ENCODE measurements around the gene LIN7C. TPM values are rescaled to one million over a fixed set of nuclear protein-coding genes. Genes with fewer than 3 reads are reported as not detected.

Gene LIN7C
- total and polyA plus RNA-seq, 2 donors: 12.4 to 14.2 TPM

DNA sequence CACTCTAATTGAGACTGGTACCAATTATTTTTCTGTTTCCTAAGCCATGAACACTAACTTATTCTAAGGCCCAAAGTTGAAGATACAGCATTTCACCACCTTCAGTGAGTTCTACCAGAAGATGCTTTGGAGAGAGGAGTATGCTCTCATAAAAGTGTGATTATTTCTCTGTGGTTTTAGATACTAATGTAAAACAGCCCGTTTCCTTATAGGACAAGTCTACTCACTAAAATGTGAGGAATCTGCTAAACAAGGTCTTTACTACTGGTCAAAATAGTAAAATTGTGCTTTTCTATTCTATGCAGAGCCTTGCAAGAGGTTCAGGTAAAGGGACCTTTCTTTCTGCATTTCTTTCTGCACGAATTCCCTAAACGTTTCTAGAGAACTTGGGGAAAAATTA, 36.4 kb downstream of the LIN7C start:
- H3K36me3 ChIP-seq (ENCODE audit: control insufficient read depth in 2 of 2, insufficient read depth in 2 of 2, low read length in 1 of 2): no peaks in the 10 kb centered on the region
- no peaks in the 10 kb centered on the region for H3K9me3 ChIP-seq (ENCODE audit: control insufficient read depth in 2 of 2, insufficient read depth in 1 of 2, low read length in 1 of 2)
- H3K27ac ChIP-seq (ENCODE audit: low read depth in 1 of 2, low read length in 1 of 2): no peak overlapping the region
- H3K4me1 ChIP-seq (ENCODE audit: control insufficient read depth in 2 of 2, insufficient read depth in 2 of 2, low read length in 2 of 2): peaks cover 0 to 2% of the 10 kb centered on the region in 2 donors
- H3K27me3 ChIP-seq (ENCODE audit: control insufficient read depth in 2 of 2, insufficient read depth in 1 of 2, low read length in 1 of 2): peaks cover 40 to 53% of the 10 kb centered on the region in 2 donors
- WGBS: 92% methylated on average over 3 of the region's 3 CpGs
- H3K4me3 ChIP-seq (ENCODE audit: low read length in 2 of 2): no peak overlapping the region
- DNase-seq (ENCODE audit: low read depth in 6 of 9, low spot score in 9 of 9): no peak

DNA sequence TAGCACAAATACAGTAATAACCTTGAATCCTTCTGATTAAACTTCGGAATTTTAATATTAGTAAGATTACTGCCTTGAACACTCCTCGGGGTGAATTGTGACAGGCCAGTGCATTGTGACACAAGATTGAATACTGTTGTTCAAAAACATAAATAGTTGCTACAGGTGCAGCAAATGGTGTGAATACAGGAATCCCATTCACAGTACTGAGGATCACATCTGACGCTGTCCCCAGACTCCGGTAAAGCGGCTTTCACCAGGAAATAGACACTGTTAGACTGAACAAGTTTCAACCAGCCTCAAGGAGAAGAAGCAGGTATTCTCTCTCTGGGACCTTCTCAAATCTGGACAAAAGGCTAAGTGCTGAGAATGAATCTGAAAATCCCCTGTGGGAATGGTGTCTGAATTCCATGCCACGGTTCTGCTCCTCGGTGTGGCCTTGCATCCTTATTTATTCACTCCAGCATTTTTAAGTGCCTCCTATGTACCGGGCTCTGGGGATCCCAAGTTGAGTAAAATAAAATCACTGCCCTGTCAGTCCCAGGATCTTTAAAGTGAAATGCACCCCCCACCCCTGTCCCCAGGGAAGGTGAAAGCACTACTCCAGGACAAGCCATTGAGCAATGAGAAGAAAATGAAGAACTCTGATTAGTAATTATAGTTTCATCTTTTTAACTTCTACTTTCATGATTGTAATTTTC, 37.4 kb downstream of the LIN7C start:
- Histone ChIP-seq H3K27ac (ENCODE audit: low read depth in 1 of 2, low read length in 1 of 2) (peak overlapping the region; percentile 20 to 36), H3K27me3 (ENCODE audit: control insufficient read depth in 2 of 2, insufficient read depth in 1 of 2, low read length in 1 of 2) (peaks cover 38 to 45% of the 10 kb centered on the region in 2 donors)
- WGBS: 92% methylated on average over 8 of the region's 8 CpGs

DNA sequence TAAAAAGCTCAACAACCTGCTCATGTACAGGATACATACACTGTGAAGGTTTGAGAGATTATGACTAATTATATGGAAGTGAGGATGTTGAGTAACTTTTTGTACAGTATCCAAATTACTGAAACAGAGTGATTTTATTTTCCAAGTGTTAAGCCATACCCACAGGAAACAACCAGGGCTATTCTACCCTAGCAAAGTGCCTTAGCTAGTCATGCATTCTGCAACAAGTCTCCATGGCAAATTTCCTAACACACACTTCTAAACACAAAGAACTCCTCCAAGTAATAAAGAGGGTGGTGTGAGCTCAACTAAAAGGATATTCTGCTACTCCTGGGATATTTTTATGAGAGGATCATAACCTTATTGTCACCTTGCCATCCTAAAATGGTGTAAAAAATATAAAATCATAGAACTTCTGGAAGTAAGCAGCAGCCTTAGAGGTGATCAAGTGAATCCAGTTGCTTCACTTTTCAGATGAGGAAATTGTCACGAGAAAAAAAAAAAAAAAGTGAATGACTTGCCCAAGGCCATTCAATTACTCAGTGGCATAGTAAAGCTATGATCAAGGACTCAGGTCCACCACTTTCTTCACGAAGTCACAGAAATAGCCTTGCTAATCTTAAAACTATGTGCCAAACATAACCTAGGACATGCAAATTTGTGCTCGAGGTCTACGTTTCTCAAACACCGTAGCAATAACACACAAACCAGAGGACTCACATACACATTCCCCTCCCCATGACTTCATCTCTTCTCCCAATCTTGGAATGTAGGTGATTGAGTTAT, 38.2 kb downstream of the LIN7C start:
- WGBS: 94% methylated on average over 5 of the region's 5 CpGs
- DNase-seq (ENCODE audit: low read depth in 6 of 9, low spot score in 9 of 9): no peak
- Histone ChIP-seq H3K27me3 (ENCODE audit: control insufficient read depth in 2 of 2, insufficient read depth in 1 of 2, low read length in 1 of 2) (peaks cover 33 to 39% of the 10 kb centered on the region in 2 donors), H3K4me3 (ENCODE audit: low read length in 2 of 2) (no peak overlapping the region), H3K27ac (ENCODE audit: low read depth in 1 of 2, low read length in 1 of 2) (peak overlapping the region in 1 of 2 donors; percentile 36), H3K36me3 (ENCODE audit: control insufficient read depth in 2 of 2, insufficient read depth in 2 of 2, low read length in 1 of 2) (no peaks in the 10 kb centered on the region), H3K9me3 (ENCODE audit: control insufficient read depth in 2 of 2, insufficient read depth in 1 of 2, low read length in 1 of 2) (no peaks in the 10 kb centered on the region), H3K4me1 (ENCODE audit: control insufficient read depth in 2 of 2, insufficient read depth in 2 of 2, low read length in 2 of 2) (peaks cover 0 to 2% of the 10 kb centered on the region in 2 donors)

More for the DNA sequence above, 37.4 kb downstream of the LIN7C start:
- Histone ChIP-seq H3K4me1 (ENCODE audit: control insufficient read depth in 2 of 2, insufficient read depth in 2 of 2, low read length in 2 of 2) (peaks cover 0 to 2% of the 10 kb centered on the region in 2 donors), H3K36me3 (ENCODE audit: control insufficient read depth in 2 of 2, insufficient read depth in 2 of 2, low read length in 1 of 2) (no peaks in the 10 kb centered on the region), H3K9me3 (ENCODE audit: control insufficient read depth in 2 of 2, insufficient read depth in 1 of 2, low read length in 1 of 2) (no peaks in the 10 kb centered on the region), H3K4me3 (ENCODE audit: low read length in 2 of 2) (no peak overlapping the region)
- DNase-seq (ENCODE audit: low read depth in 6 of 9, low spot score in 9 of 9): no peak

DNA sequence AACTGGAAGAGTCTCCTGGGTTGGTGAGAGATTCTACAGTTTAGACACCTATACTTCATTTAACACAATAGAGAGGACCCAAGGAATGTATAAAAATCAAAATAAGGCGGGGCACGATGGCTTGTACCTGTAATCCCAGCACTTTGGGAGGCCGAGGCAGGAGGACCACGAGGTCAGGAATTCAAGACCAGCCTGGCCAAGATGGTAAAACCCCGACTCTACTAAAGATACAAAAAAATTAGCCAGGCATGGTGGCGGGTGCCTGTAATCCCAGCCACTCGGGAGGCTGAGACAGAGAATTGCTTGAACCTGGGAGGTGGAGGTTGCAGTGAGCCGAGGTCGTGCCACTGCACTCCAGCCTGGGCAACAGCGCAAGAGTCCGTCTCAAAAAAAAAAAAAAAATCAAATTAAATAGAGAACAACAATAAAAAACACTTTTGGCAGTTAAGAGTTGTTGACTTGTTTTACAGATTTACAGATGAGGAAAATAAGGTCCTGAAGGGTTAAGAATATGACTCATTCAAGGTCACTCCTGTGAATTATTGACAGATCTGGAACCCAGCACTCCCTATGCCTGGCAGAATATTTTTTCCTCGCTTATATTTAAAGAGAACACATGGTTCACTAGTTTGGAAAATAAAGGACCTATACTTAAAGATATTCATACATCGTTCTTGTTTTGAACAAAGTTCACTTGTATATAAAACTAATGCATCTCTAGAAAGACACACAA, 39.2 kb downstream of the LIN7C start:
- no peak overlapping the region for H3K27ac ChIP-seq (ENCODE audit: low read depth in 1 of 2, low read length in 1 of 2)
- 97% methylated on average over 13 of the region's 13 CpGs for WGBS
- no peaks in the 10 kb centered on the region for H3K36me3 ChIP-seq (ENCODE audit: control insufficient read depth in 2 of 2, insufficient read depth in 2 of 2, low read length in 1 of 2)
- H3K27me3 ChIP-seq (ENCODE audit: control insufficient read depth in 2 of 2, insufficient read depth in 1 of 2, low read length in 1 of 2): peaks cover 24 to 29% of the 10 kb centered on the region in 2 donors
- H3K9me3 ChIP-seq (ENCODE audit: control insufficient read depth in 2 of 2, insufficient read depth in 1 of 2, low read length in 1 of 2): no peaks in the 10 kb centered on the region
- DNase-seq (ENCODE audit: low read depth in 6 of 9, low spot score in 9 of 9): no peak
- H3K4me3 ChIP-seq (ENCODE audit: low read length in 2 of 2): no peak overlapping the region
- no peaks in the 10 kb centered on the region for H3K4me1 ChIP-seq (ENCODE audit: control insufficient read depth in 2 of 2, insufficient read depth in 2 of 2, low read length in 2 of 2)

DNA sequence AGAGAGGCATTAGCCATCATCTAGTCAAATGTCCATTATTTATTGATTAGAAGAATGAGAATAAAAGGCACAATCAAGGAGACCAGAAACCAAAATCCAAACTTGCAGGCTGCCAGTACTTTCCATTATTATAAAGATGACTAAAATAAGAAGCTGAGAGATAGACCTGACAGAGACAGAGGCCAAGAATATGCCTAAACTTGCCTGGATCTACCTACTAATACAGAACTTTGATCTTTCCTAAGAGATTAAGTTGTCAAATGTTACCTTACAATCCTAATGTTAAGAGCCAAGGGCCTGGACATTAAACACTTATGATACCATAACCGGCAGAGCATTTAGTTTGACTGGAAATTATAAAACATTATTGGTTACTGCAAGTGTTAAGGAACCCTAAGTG, 40.2 kb downstream of the LIN7C start:
- Histone ChIP-seq H3K27ac (ENCODE audit: low read depth in 1 of 2, low read length in 1 of 2) (no peak overlapping the region), H3K27me3 (ENCODE audit: control insufficient read depth in 2 of 2, insufficient read depth in 1 of 2, low read length in 1 of 2) (peaks cover 14 to 20% of the 10 kb centered on the region in 2 donors), H3K9me3 (ENCODE audit: control insufficient read depth in 2 of 2, insufficient read depth in 1 of 2, low read length in 1 of 2) (no peaks in the 10 kb centered on the region), H3K4me3 (ENCODE audit: low read length in 2 of 2) (no peak overlapping the region), H3K4me1 (ENCODE audit: control insufficient read depth in 2 of 2, insufficient read depth in 2 of 2, low read length in 2 of 2) (no peaks in the 10 kb centered on the region), H3K36me3 (ENCODE audit: control insufficient read depth in 2 of 2, insufficient read depth in 2 of 2, low read length in 1 of 2) (no peaks in the 10 kb centered on the region)
- DNase-seq (ENCODE audit: low read depth in 6 of 9, low spot score in 9 of 9): no peak
- WGBS: 92% methylated on average over 1 of the region's 1 CpG

DNA sequence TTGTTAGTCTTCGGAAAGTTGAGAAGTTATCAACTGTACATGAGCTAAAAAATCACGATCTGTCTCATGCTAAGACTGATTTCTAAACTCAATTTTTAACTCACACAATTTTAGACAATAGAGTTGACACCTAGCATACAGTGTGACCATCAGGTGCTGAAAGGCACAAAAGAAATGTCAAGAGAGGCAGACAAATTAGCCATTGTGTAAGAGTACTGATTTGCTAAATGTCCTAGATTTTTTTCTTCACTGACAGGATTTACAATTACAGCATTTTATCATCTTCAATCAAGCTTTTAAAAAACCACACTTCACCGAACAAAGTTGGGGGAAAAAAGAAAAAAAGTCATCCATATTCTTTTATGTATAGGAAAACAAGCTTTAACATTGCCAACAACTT, 40.9 kb downstream of the LIN7C start:
- DNase-seq (ENCODE audit: low read depth in 6 of 9, low spot score in 9 of 9): no peak
- no peaks in the 10 kb centered on the region for H3K4me1 ChIP-seq (ENCODE audit: control insufficient read depth in 2 of 2, insufficient read depth in 2 of 2, low read length in 2 of 2)
- H3K36me3 ChIP-seq (ENCODE audit: control insufficient read depth in 2 of 2, insufficient read depth in 2 of 2, low read length in 1 of 2): no peaks in the 10 kb centered on the region
- WGBS: 90% methylated on average over 3 of the region's 3 CpGs
- no peaks in the 10 kb centered on the region for H3K9me3 ChIP-seq (ENCODE audit: control insufficient read depth in 2 of 2, insufficient read depth in 1 of 2, low read length in 1 of 2)
- H3K27me3 ChIP-seq (ENCODE audit: control insufficient read depth in 2 of 2, insufficient read depth in 1 of 2, low read length in 1 of 2): peaks cover 7 to 13% of the 10 kb centered on the region in 2 donors
- no peak overlapping the region for H3K27ac ChIP-seq (ENCODE audit: low read depth in 1 of 2, low read length in 1 of 2)
- H3K4me3 ChIP-seq (ENCODE audit: low read length in 2 of 2): no peak overlapping the region

DNA sequence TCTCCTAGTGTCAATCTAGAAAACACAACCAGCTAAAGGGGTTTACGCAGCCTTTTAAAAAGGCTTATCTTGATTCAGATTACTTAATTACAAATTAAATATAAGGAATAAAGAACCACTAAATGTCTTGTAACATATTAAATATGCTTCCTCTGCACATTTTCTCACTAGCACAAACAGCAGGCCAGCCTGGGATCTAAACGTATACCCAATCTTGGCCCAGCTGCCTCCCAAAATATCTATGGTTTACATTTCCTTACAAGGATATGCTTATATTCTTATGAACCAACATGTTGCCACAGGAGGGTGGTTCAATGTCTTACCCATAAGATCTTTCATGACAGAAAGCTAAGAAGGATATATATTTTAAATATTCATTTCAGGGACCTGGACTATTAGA, 41.7 kb downstream of the LIN7C start:
- 95% methylated on average over 2 of the region's 2 CpGs for WGBS
- Histone ChIP-seq H3K9me3 (ENCODE audit: control insufficient read depth in 2 of 2, insufficient read depth in 1 of 2, low read length in 1 of 2) (no peaks in the 10 kb centered on the region), H3K4me1 (ENCODE audit: control insufficient read depth in 2 of 2, insufficient read depth in 2 of 2, low read length in 2 of 2) (no peaks in the 10 kb centered on the region), H3K27me3 (ENCODE audit: control insufficient read depth in 2 of 2, insufficient read depth in 1 of 2, low read length in 1 of 2) (peaks cover 0 to 8% of the 10 kb centered on the region in 2 donors), H3K36me3 (ENCODE audit: control insufficient read depth in 2 of 2, insufficient read depth in 2 of 2, low read length in 1 of 2) (no peaks in the 10 kb centered on the region), H3K27ac (ENCODE audit: low read depth in 1 of 2, low read length in 1 of 2) (peak overlapping the region in 1 of 2 donors; percentile 26), H3K4me3 (ENCODE audit: low read length in 2 of 2) (no peak overlapping the region)
- no peak for DNase-seq (ENCODE audit: low read depth in 6 of 9, low spot score in 9 of 9)

DNA sequence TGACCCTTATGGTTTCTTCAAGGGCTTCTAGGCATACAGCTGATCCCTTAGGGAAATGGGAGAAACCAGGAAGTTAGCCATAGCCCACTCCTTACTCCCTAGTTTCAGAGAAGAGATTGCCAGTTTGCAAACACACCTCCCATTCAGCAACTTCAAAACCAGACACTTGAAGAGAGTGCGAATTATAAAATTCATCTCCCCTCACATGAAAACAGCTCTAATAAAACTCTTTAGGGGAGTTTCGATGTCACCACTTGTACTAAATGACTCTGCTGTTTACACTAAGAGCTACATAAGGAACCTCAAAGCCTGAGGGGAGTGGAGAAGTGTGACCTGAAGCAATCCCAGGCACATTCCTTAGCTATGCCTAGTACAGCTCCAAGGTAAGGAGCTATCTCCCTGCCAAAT, 42.3 kb downstream of the LIN7C start:
- Histone ChIP-seq H3K9me3 (ENCODE audit: control insufficient read depth in 2 of 2, insufficient read depth in 1 of 2, low read length in 1 of 2) (no peaks in the 10 kb centered on the region), H3K36me3 (ENCODE audit: control insufficient read depth in 2 of 2, insufficient read depth in 2 of 2, low read length in 1 of 2) (no peaks in the 10 kb centered on the region), H3K4me1 (ENCODE audit: control insufficient read depth in 2 of 2, insufficient read depth in 2 of 2, low read length in 2 of 2) (no peaks in the 10 kb centered on the region), H3K4me3 (ENCODE audit: low read length in 2 of 2) (no peak overlapping the region), H3K27ac (ENCODE audit: low read depth in 1 of 2, low read length in 1 of 2) (peak overlapping the region; percentile 22 to 74), H3K27me3 (ENCODE audit: control insufficient read depth in 2 of 2, insufficient read depth in 1 of 2, low read length in 1 of 2) (peaks cover 0 to 4% of the 10 kb centered on the region in 2 donors)
- 94% methylated on average over 2 of the region's 2 CpGs for WGBS
- DNase-seq (ENCODE audit: low read depth in 6 of 9, low spot score in 9 of 9): no peak

DNA sequence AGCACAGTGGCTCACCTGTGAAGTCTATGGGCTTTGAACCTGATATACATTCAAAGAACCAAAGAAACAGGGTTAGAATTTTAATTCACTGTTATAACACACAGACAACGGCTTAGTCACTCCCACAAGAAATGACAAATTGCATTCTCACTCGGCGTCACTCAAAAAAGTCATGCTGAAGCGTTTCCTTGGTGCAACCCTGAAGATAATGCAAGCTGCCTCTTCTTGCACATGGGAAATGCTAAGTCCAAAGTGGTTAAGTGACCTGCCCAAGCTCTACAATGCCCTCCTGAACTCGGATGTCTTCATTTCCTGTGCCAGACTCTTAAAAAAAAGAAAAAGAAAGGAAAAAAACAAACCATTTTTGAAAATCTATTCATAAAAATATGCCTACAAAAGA, 44.0 kb downstream of the LIN7C start:
- Histone ChIP-seq H3K4me1 (ENCODE audit: control insufficient read depth in 2 of 2, insufficient read depth in 2 of 2, low read length in 2 of 2) (no peaks in the 10 kb centered on the region), H3K36me3 (ENCODE audit: control insufficient read depth in 2 of 2, insufficient read depth in 2 of 2, low read length in 1 of 2) (no peaks in the 10 kb centered on the region), H3K27me3 (ENCODE audit: control insufficient read depth in 2 of 2, insufficient read depth in 1 of 2, low read length in 1 of 2) (no peaks in the 10 kb centered on the region), H3K27ac (ENCODE audit: low read depth in 1 of 2, low read length in 1 of 2) (no peak overlapping the region), H3K4me3 (ENCODE audit: low read length in 2 of 2) (no peak overlapping the region), H3K9me3 (ENCODE audit: control insufficient read depth in 2 of 2, insufficient read depth in 1 of 2, low read length in 1 of 2) (no peaks in the 10 kb centered on the region)
- no peak for DNase-seq (ENCODE audit: low read depth in 6 of 9, low spot score in 9 of 9)
- WGBS: 81% methylated on average over 5 of the region's 5 CpGs

Data from thymus (tissue), 11 donors.